LNCaP clone FGC (cell line): ENCODE data around the gene BCL11A.

Experiments
- DNase-seq: peaks from one replicate; pipeline ENCODE4 v3.0.0-alpha.2; 2011; ENCODE audit warnings: low read depth
- H3K4me3 ChIP-seq: 2 replicates; pipeline ENCODE4 v1.5.1; 2011; ENCODE audit warnings: mild to moderate bottlenecking, low read depth, low read length, control low read depth
- CTCF ChIP-seq: IDR thresholded peaks from 2 replicates; pipeline ENCODE4 v1.5.1; 2012; ENCODE audit warnings: mild to moderate bottlenecking; ENCODE audit not compliant: control insufficient read depth, insufficient read depth; ENCODE audit errors: extremely low read depth

Gene BCL11A

GRCh38 chr2:60414495-60415138 lies 138.8 kb downstream of the BCL11A start:
- DNase-seq: no peak

GRCh38 chr2:60413814-60414168 lies 139.7 kb downstream of the BCL11A start:
- TF ChIP-seq CTCF: no peak
- DNase-seq: no peak
- no peak overlapping the region for H3K4me3 ChIP-seq

More at GRCh38 chr2:60414495-60415138, 138.8 kb downstream of the BCL11A start:
- H3K4me3 ChIP-seq: no peak overlapping the region
- no peak for TF ChIP-seq CTCF

GRCh38 chr2:60413069-60413813 lies 140.2 kb downstream of the BCL11A start:
- H3K4me3 ChIP-seq: no peak overlapping the region
- TF ChIP-seq CTCF: no peak
- no peak for DNase-seq

- no peak for TF ChIP-seq CTCF
- DNase-seq: no peak
- no peak overlapping the region for H3K4me3 ChIP-seq
Measured at GRCh38 chr2:60412620-60413019, 140.8 kb downstream of the BCL11A start.

GRCh38 chr2:60412027-60412426 lies 141.4 kb downstream of the BCL11A start:
- no peak overlapping the region for H3K4me3 ChIP-seq
- no peak for TF ChIP-seq CTCF
- DNase-seq: no peak

GRCh38 chr2:60411295-60411694 lies 142.2 kb downstream of the BCL11A start:
- no peak overlapping the region for H3K4me3 ChIP-seq
- TF ChIP-seq CTCF: no peak
- no peak for DNase-seq
